AG10803 (cell line): Measurements from ENCODE around the gene C1orf52.

ENCODE experiments used
- DNase-seq: peaks from one replicate; pipeline ENCODE4 v3.0.0; 2010; ENCODE audit warnings: low read depth
- H3K4me3 ChIP-seq: 2 replicates; pipeline ENCODE4 v1.5.1; 2011; ENCODE audit warnings: mild to moderate bottlenecking, low read length, control low read depth
- CTCF ChIP-seq: conservative IDR thresholded peaks from 2 replicates; pipeline ENCODE4 v1.5.1; 2011; ENCODE audit warnings: mild to moderate bottlenecking, low read length, control low read depth, inconsistent platforms

C1orf52 gene

DNA sequence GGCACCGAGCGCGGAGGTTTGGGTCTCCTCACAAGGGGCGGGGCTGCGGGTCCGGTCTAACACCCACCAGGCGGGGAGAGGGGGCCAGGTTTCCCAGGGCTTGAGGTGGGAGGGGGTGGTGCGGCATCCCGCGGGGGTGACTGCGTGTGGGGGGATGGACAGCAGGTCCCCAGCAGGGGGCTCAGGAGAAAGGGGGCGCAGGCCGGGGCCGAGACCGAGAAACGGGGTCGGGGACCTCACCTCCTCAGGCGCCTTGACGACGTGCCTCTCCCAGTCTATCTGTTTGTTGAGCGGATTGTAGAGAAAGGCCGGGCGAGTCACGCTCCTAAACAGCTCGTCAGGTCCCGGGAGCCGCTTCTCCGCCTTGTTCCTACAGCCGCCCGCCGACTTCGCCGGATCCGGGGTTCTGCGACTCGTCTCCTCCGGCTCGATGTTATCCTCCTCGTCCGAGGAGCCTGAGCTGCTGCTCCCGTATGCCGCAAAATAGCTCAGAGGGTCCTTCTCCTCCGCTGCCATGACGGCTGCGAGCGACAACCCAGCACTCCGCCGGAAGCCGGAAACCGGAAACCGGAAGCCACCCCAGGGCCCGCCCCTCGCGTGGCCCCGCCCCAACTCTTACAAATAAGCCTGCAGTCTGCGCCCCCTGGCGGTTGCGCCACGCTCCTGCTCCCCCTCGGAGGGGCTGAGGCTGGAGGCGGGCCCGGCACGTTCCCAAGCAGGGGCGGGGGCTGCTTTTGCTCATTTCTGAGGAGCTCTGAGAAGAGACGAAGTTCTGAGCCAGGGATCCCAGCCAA, at the start of gene C1orf52:
TSS of gene C1orf52 (minus strand) at position 545 of the 794 bp plus-strand sequence. CDS start at position 516, 29 bp downstream.
- peak within 1 kb of the TSS; percentile 89 for H3K4me3 ChIP-seq

DNA sequence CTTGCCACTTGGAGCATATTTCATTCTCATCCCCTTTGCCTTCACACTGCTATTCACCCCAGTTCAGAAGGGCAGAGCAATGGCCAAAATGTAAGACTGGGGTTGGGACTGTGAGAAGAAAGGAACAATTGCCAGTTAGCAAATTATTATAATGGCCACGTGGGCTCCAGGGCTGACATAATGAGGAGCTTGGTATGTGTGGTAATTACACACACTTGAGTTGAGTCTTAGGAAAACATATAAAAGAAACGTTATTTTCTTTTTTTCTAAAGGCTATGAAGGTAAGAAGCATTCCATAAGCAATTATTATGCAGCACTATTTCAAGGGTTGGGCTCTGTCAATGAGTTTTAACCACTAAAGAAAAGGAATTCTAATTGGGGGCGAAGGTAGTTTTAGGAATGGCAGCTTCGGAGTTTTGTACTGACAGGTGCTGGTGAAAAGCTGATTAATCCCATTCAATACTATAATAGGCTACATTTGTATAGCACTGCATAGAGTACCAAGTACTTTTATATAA, 49.4 kb upstream of the C1orf52 start:
- no peak overlapping the region for H3K4me3 ChIP-seq
- TF ChIP-seq CTCF = no peak
- no peak for DNase-seq

More for the DNA sequence above, at the start of gene C1orf52:
- DNase-seq = peak; percentile 90
- TF ChIP-seq CTCF = peak; percentile 76

DNA sequence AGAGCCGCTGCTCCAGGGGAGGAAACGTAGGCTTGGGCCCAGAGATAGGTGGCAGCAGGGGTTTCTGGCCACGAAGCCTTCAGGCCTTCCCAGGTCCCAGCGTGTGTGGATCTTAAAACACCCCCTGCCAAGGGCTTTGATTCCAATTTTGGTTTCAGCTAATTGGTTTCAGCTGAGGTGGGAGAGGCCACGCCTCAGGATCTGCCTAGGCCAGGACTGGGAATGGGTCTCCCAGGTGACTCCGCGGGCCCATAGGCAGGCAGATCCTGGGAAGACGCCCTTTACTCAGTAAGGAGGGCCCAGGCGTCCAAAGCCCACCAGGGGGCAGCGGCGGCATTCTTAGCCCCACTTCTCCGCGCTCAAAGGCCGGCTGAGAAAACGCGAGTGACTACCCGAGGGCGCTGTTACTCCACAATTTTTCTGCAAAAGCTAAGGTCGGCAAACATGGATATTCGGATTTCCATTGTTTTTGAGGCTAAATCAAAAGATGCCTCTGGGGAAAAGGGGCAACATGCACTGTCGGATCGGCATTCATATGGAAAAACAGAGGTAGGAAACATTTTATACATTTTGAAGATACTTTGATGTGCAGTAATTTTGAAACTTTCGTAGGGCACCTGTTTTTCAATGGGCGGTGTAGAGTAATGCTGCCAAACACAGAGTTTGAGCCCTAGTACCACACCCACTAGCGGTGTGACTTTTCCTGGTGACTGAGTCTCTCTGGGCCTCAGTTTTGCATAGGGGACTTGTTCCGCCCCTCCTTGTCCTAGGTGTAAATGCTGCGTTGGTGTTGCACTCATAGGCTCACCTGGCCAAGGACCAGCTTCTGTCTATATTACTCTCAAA, 48.7 kb upstream of the C1orf52 start:
- peak; percentile 96 for TF ChIP-seq CTCF
- H3K4me3 ChIP-seq = no peak overlapping the region
- DNase-seq = peak; percentile 83

DNA sequence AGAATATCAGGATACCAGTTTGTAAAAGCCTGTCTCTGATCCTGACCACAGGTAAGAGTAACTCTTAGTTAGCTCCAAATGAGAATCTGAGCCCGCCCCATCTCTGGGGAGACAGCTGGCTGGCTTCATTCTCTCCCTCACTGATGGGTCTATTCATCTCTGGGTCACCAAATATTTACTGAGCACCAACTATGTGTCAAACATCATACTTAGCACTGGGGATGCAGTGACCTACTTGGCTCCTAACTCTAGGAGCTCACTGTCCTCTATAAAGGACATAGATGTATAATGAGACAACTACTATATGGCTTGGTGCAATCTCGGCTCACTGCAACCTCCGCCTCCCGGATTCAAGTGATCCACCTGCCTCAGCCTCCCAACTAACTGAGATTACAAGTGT, 46.8 kb upstream of the C1orf52 start:
- no peak for TF ChIP-seq CTCF
- no peak for DNase-seq
- H3K4me3 ChIP-seq = no peak overlapping the region

DNA sequence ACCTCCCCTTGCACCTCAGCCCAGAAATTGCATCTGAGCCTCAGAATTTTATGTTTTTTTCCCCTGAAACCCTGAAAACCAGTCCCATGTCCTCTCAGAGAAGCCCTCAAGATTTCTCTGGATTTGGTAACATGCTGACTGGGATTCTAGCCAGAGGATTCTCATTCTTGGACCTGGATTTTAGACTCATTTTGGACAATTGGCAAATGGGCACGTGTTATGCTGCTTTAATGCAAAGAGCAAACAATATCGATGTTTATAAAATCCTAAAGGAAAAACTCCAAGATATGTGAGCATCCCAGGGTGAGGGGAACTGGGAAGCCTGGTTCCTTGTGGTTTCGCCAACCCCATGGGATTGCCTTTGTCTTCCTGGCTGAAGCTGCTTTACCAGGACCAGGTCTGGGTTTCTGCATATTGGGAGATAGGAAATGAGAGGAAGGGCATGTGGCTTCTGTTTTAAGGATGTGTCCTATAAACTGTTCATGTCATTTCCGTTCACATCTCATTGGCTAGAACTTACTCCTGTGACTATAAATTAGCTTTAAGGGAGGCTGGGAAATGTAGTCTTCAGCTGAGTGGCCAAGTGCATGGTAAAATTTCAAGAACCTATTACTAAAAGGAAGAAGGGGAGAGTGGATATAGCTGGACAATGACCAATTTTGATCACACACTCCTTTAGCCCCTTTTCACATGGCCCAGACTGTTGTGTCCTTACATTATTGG, 44.1 kb upstream of the C1orf52 start:
- DNase-seq = no peak
- no peak for TF ChIP-seq CTCF
- no peak overlapping the region for H3K4me3 ChIP-seq

GRCh38 chr1:85300140-85300539, 40.7 kb upstream of the C1orf52 start:
- no peak for TF ChIP-seq CTCF
- H3K4me3 ChIP-seq = no peak overlapping the region
- DNase-seq = no peak
